Activated CD4-positive, alpha-beta memory T cell treated with anti-CD3 and anti-CD28 coated beads for 36 hours (primary cell): ENCODE results near the gene SLFN13. TPM values are rescaled to one million over a fixed set of nuclear protein-coding genes. Genes with fewer than 3 reads are reported as not detected.

Experiments
- CTCF ChIA-PET: fragments of 350-600 bp; sonication (Branson Sonifier 250); formaldehyde crosslinking; loops from one replicate; lab custom pipeline; 2021; ENCODE audit warnings: antibody characterized with exemption, inconsistent platforms; lab: Charles Lee
- POLR2A ChIA-PET: fragments of 350-600 bp; sonication (Branson Sonifier 250); formaldehyde crosslinking; loops from one replicate; lab custom pipeline; 2021; ENCODE audit warnings: antibody characterized with exemption; lab: Charles Lee
- DNase-seq: peaks from one replicate; pipeline ENCODE4 v3.0.0-alpha.2; 2020
- H3K27ac Mint-ChIP-seq: one replicate; pipeline ENCODE4 v1.8.0; 2021; ENCODE audit warnings: mixed read lengths
- H3K27me3 Mint-ChIP-seq: one replicate; pipeline ENCODE4 v1.8.0; 2021; ENCODE audit warnings: mixed read lengths
- H3K36me3 Mint-ChIP-seq: one replicate; pipeline ENCODE4 v1.8.0; 2021; ENCODE audit warnings: mixed read lengths
- H3K4me1 Mint-ChIP-seq: one replicate; pipeline ENCODE4 v1.8.0; 2021; ENCODE audit warnings: low read depth, mixed read lengths
- H3K4me3 Mint-ChIP-seq: one replicate; pipeline ENCODE4 v1.8.0; 2021; ENCODE audit warnings: mild to moderate bottlenecking, mixed read lengths
- H3K9me3 Mint-ChIP-seq: one replicate; pipeline ENCODE4 v1.8.0; 2021; ENCODE audit warnings: mixed read lengths
- intact Hi-C: fragments of 100-400 bp; cut with micrococcal nuclease; formaldehyde crosslinking; loops from one replicate; pipeline ENCODE4 v1.15.1; 2023
- total RNA-seq, 2 experiments: library from RNA; stranded (reverse); gene quantifications; one replicate each; pipeline ENCODE4 v1.2.3, GENCODE V29; 2021

SLFN13 gene
- total RNA-seq = 10 to 100 TPM; 46.0 to 48.7 TPM

GRCh38 chr17:35448214-35448898 lies at the start of gene SLFN13:
SLFN13 (minus strand) TSS chr17:35448766; CDS start chr17:35445680, 3,086 bp downstream.
- POLR2A ChIA-PET = interaction anchor here (0.7 to 1.9 kb wide), 8 partner anchors 15 to 88 kb away, joined by 3 to 12 read pairs (median 5); partner anchors contain the start of gene SLFN11
- DNase-seq = peak; percentile 97
- Mint-ChIP-seq H3K9me3 (no peaks in the 10 kb centered on the region), H3K27me3 (no peaks in the 10 kb centered on the region), H3K4me3 (peak within 1 kb of the TSS; percentile 57), H3K36me3 (peaks cover 5% of the 10 kb centered on the region), H3K27ac (peak within 1 kb of the TSS; percentile 33), H3K4me1 (peaks cover 16% of the 10 kb centered on the region)
- intact Hi-C loops = loop anchor here (1.0 to 2.0 kb wide), 5 partner anchors 16 to 204 kb away; partner anchors contain the start of gene SLFN12
- CTCF ChIA-PET = interaction anchor here (1.0 to 2.6 kb wide), 6 partner anchors 11 to 136 kb away, joined by 3 to 14 read pairs (median 6); no protein-coding TSS in a partner anchor

- Mint-ChIP-seq H3K9me3 (no peaks in the 10 kb centered on the region), H3K4me3 (no peak overlapping the region), H3K4me1 (peaks cover 39% of the 10 kb centered on the region), H3K27me3 (no peaks in the 10 kb centered on the region), H3K27ac (no peak overlapping the region), H3K36me3 (peaks cover 33% of the 10 kb centered on the region)
- CTCF ChIA-PET = interaction anchor here (0.7 kb wide), 1 partner anchor 37 kb away, joined by 3 read pairs; no protein-coding TSS in a partner anchor
- POLR2A ChIA-PET = no interaction called here
- no peak for DNase-seq
- intact Hi-C loops = no loop called here
Observed at GRCh38 chr17:35496451-35497290, 48.1 kb upstream of the SLFN13 start.

GRCh38 chr17:35493040-35493439 lies 44.5 kb upstream of the SLFN13 start:
- Mint-ChIP-seq H3K27ac (no peak overlapping the region), H3K4me3 (no peak overlapping the region), H3K36me3 (peaks cover 40% of the 10 kb centered on the region), H3K27me3 (no peaks in the 10 kb centered on the region), H3K4me1 (peaks cover 34% of the 10 kb centered on the region), H3K9me3 (peaks cover 3% of the 10 kb centered on the region)
- intact Hi-C loops = no loop called here
- ChIA-PET POLR2A (no interaction called here), CTCF (no interaction called here)
- no peak for DNase-seq

- Mint-ChIP-seq H3K36me3 (peaks cover 37% of the 10 kb centered on the region), H3K4me3 (no peak overlapping the region), H3K27me3 (no peaks in the 10 kb centered on the region), H3K4me1 (peaks cover 43% of the 10 kb centered on the region), H3K27ac (no peak overlapping the region), H3K9me3 (peaks cover 3% of the 10 kb centered on the region)
- intact Hi-C loops = no loop called here
- CTCF ChIA-PET = no interaction called here
- POLR2A ChIA-PET = no interaction called here
- DNase-seq = no peak
Observed at GRCh38 chr17:35491417-35491816, 42.9 kb upstream of the SLFN13 start.

- DNase-seq = no peak
- Mint-ChIP-seq H3K36me3 (peaks cover 50% of the 10 kb centered on the region), H3K4me1 (peaks cover 56% of the 10 kb centered on the region), H3K27ac (no peak overlapping the region), H3K27me3 (no peaks in the 10 kb centered on the region), H3K4me3 (no peak overlapping the region), H3K9me3 (peaks cover 3% of the 10 kb centered on the region)
- ChIA-PET POLR2A (no interaction called here), CTCF (interaction anchor here (0.9 kb wide), 1 partner anchor 44 kb away, joined by 4 read pairs; no protein-coding TSS in a partner anchor)
- intact Hi-C loops = no loop called here
Observed at GRCh38 chr17:35489944-35490343, 41.4 kb upstream of the SLFN13 start.

- intact Hi-C loops = loop anchor here (1.0 kb wide), 1 partner anchor 177 kb away; no protein-coding TSS in a partner anchor
- Mint-ChIP-seq H3K27ac (no peak overlapping the region), H3K9me3 (peaks cover 3% of the 10 kb centered on the region), H3K4me3 (no peak overlapping the region), H3K4me1 (peaks cover 56% of the 10 kb centered on the region), H3K27me3 (no peaks in the 10 kb centered on the region), H3K36me3 (peaks cover 55% of the 10 kb centered on the region)
- POLR2A ChIA-PET = interaction anchor here (0.9 to 3.0 kb wide), 5 partner anchors 36 to 116 kb away, joined by 3 to 19 read pairs (median 4); partner anchors contain the start of genes SLFN11 and SLFN13
- no peak for DNase-seq
- CTCF ChIA-PET = interaction anchor here (0.8 to 3.2 kb wide), 7 partner anchors 30 to 318 kb away, joined by 3 to 42 read pairs (median 8); partner anchors contain the start of genes SLFN12L and SLFN13
Observed at GRCh38 chr17:35488991-35489390, 40.4 kb upstream of the SLFN13 start.

- POLR2A ChIA-PET = interaction anchor here (0.5 to 3.0 kb wide), 16 partner anchors 35 to 587 kb away, joined by 3 to 19 read pairs (median 3); partner anchors contain the start of genes SLFN11, SLFN12L, SLFN13 and SLFN5
- peaks cover 3% of the 10 kb centered on the region for H3K9me3 Mint-ChIP-seq
- DNase-seq = peak; percentile 93
Observed at GRCh38 chr17:35486920-35487732, 38.6 kb upstream of the SLFN13 start.

GRCh38 chr17:35479271-35479670 lies 30.7 kb upstream of the SLFN13 start:
- Mint-ChIP-seq H3K27me3 (no peaks in the 10 kb centered on the region), H3K36me3 (peaks cover 75% of the 10 kb centered on the region), H3K4me1 (peaks cover 36% of the 10 kb centered on the region), H3K27ac (no peak overlapping the region), H3K4me3 (no peak overlapping the region), H3K9me3 (peaks cover 6% of the 10 kb centered on the region)
- DNase-seq = no peak
- CTCF ChIA-PET = no interaction called here
- intact Hi-C loops = no loop called here
- POLR2A ChIA-PET = no interaction called here

More at GRCh38 chr17:35486920-35487732, 38.6 kb upstream of the SLFN13 start:
- H3K36me3 Mint-ChIP-seq = peaks cover 59% of the 10 kb centered on the region
- peak overlapping the region; percentile 88 for H3K27ac Mint-ChIP-seq
- H3K4me3 Mint-ChIP-seq = peak overlapping the region; percentile 80
- H3K4me1 Mint-ChIP-seq = peaks cover 45% of the 10 kb centered on the region
- intact Hi-C loops = loop anchor here (1.0 to 2.0 kb wide), 6 partner anchors 39 to 243 kb away; partner anchors contain the start of genes SLFN11 and SLFN13
- CTCF ChIA-PET = interaction anchor here (0.6 to 3.2 kb wide), 9 partner anchors 39 to 174 kb away, joined by 3 to 42 read pairs (median 4); partner anchors contain the start of genes SLFN11, SLFN12L and SLFN13
- no peaks in the 10 kb centered on the region for H3K27me3 Mint-ChIP-seq

- CTCF ChIA-PET = no interaction called here
- peaks cover 75% of the 10 kb centered on the region for H3K36me3 Mint-ChIP-seq
- POLR2A ChIA-PET = no interaction called here
- H3K27me3 Mint-ChIP-seq = no peaks in the 10 kb centered on the region
- no peak for DNase-seq
- H3K9me3 Mint-ChIP-seq = peaks cover 17% of the 10 kb centered on the region
- H3K27ac Mint-ChIP-seq = no peak overlapping the region
- intact Hi-C loops = no loop called here
- no peak overlapping the region for H3K4me3 Mint-ChIP-seq
- peaks cover 32% of the 10 kb centered on the region for H3K4me1 Mint-ChIP-seq
Observed at GRCh38 chr17:35477248-35477647, 28.7 kb upstream of the SLFN13 start.

- Mint-ChIP-seq H3K4me1 (peaks cover 36% of the 10 kb centered on the region), H3K27me3 (no peaks in the 10 kb centered on the region), H3K9me3 (peaks cover 17% of the 10 kb centered on the region), H3K27ac (peak overlapping the region; percentile 15), H3K4me3 (no peak overlapping the region), H3K36me3 (peaks cover 77% of the 10 kb centered on the region)
- CTCF ChIA-PET = interaction anchor here (1.2 kb wide), 1 partner anchor 58 kb away, joined by 3 read pairs; no protein-coding TSS in a partner anchor
- intact Hi-C loops = no loop called here
- DNase-seq = no peak
- POLR2A ChIA-PET = interaction anchor here (0.6 kb wide), 1 partner anchor 8 kb away, joined by 3 read pairs; no protein-coding TSS in a partner anchor
Observed at GRCh38 chr17:35476283-35476820, 27.8 kb upstream of the SLFN13 start.
